ENCODE results near the gene THSD4. TPM values are rescaled to one million over a fixed set of nuclear protein-coding genes. Genes with fewer than 3 reads are reported as not detected.

Gene THSD4
- polyA plus RNA-seq, 1 donor (not counting 4 experiments of a cell fraction or from before 2014, with no cell fraction given), result 24.5 TPM

DNA sequence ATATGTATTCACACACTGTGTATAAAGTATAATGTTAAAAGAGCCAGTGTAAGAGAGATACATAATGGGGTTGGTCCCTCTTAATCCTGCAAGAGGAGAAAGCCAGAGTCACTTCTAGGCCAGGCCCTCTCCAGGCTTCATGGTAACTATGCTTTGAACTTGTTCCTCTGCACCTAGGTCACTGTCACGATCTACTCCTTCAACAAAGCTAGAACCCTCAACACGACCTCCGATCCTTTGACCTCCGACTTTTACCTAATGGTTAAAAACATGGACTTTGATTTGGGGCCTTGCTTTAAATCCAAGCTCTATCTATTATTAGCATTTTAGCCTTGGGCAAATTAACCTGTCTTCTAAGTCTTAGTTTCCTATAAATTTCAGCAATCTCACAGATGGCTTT, 541.2 kb downstream of the THSD4 start:
- H3K4me2 ChIP-seq (ENCODE audit: control insufficient read depth, extremely low read depth, insufficient read depth, low read depth, low read length), result no peak overlapping the region
- no peaks in the 10 kb centered on the region for H3K79me2 ChIP-seq (ENCODE audit: control insufficient read depth, insufficient read depth, low read length)
- H3K27ac ChIP-seq (ENCODE audit: control insufficient read depth, insufficient read depth, low read length), result no peak overlapping the region
- FAIRE-seq (no peak), DNase-seq (ENCODE audit: low read depth, low spot score) (no peak)
- no peaks in the 10 kb centered on the region for H3K9me3 ChIP-seq (ENCODE audit: control insufficient read depth, low read depth, low read length)
- no peak for TF ChIP-seq EZH2 (IDR thresholded peaks at IDR 0.05; ENCODE audit: low read length)
- TF ChIP-seq, protein P1, sequence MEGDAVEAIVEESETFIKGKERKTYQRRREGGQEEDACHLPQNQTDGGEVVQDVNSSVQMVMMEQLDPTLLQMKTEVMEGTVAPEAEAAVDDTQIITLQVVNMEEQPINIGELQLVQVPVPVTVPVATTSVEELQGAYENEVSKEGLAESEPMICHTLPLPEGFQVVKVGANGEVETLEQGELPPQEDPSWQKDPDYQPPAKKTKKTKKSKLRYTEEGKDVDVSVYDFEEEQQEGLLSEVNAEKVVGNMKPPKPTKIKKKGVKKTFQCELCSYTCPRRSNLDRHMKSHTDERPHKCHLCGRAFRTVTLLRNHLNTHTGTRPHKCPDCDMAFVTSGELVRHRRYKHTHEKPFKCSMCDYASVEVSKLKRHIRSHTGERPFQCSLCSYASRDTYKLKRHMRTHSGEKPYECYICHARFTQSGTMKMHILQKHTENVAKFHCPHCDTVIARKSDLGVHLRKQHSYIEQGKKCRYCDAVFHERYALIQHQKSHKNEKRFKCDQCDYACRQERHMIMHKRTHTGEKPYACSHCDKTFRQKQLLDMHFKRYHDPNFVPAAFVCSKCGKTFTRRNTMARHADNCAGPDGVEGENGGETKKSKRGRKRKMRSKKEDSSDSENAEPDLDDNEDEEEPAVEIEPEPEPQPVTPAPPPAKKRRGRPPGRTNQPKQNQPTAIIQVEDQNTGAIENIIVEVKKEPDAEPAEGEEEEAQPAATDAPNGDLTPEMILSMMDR (optimal IDR thresholded peaks at IDR 0.05 in 1 of 3, IDR thresholded peaks at IDR 0.05 in 1 of 3, conservative IDR thresholded peaks at IDR 0.05 in 1 of 3; ENCODE audit: extremely low read depth in 1 of 3, insufficient read depth in 2 of 3, low read length in 3 of 3), result no peak
- no peaks in the 10 kb centered on the region for H3K27me3 ChIP-seq (ENCODE audit: control insufficient read depth, extremely low read depth, insufficient read depth, low read length)
- no peak overlapping the region for H3K4me3 ChIP-seq (ENCODE audit: control insufficient read depth in 2 of 3, extremely low read depth in 1 of 3, insufficient read depth in 2 of 3, low read depth in 1 of 3, low read length in 3 of 3)
- no peak overlapping the region for H2AFZ ChIP-seq (ENCODE audit: control insufficient read depth, low read length)
- H3K36me3 ChIP-seq (ENCODE audit: control insufficient read depth in 2 of 2, extremely low read depth in 1 of 2, insufficient read depth in 2 of 2, low read length in 2 of 2), result peaks cover 2 to 9% of the 10 kb centered on the region in 2 experiments
- dilution Hi-C loops (cut with MboI; ENCODE audit: extremely low pct_ligation_motif_present, low sequenced_read_pairs), result no loop called here
- peaks cover 22% of the 10 kb centered on the region for H3K4me1 ChIP-seq (ENCODE audit: control insufficient read depth, extremely low read depth, insufficient read depth, low read length)
- H3K9ac ChIP-seq (ENCODE audit: control insufficient read depth, extremely low read depth, insufficient read depth, low read length), result no peak overlapping the region
- no peaks in the 10 kb centered on the region for H3K9me1 ChIP-seq (ENCODE audit: control insufficient read depth, extremely low read depth, insufficient read depth, low read length)
- no peaks in the 10 kb centered on the region for H4K20me1 ChIP-seq (ENCODE audit: control insufficient read depth, extremely low read depth, insufficient read depth, low read length)

GRCh38 chr15:71657141-71657540, 541.9 kb downstream of the THSD4 start:
- Histone ChIP-seq H3K36me3 (ENCODE audit: control insufficient read depth in 2 of 2, extremely low read depth in 1 of 2, insufficient read depth in 2 of 2, low read length in 2 of 2) (peaks cover 4 to 9% of the 10 kb centered on the region in 2 experiments), H3K27ac (ENCODE audit: control insufficient read depth, insufficient read depth, low read length) (no peak overlapping the region), H2AFZ (ENCODE audit: control insufficient read depth, low read length) (no peak overlapping the region), H3K9me1 (ENCODE audit: control insufficient read depth, extremely low read depth, insufficient read depth, low read length) (no peaks in the 10 kb centered on the region), H4K20me1 (ENCODE audit: control insufficient read depth, extremely low read depth, insufficient read depth, low read length) (no peaks in the 10 kb centered on the region), H3K4me1 (ENCODE audit: control insufficient read depth, extremely low read depth, insufficient read depth, low read length) (peaks cover 22% of the 10 kb centered on the region), H3K9me3 (ENCODE audit: control insufficient read depth, low read depth, low read length) (no peaks in the 10 kb centered on the region), H3K4me3 (ENCODE audit: control insufficient read depth in 2 of 3, extremely low read depth in 1 of 3, insufficient read depth in 2 of 3, low read depth in 1 of 3, low read length in 3 of 3) (no peak overlapping the region), H3K27me3 (ENCODE audit: control insufficient read depth, extremely low read depth, insufficient read depth, low read length) (no peaks in the 10 kb centered on the region), H3K9ac (ENCODE audit: control insufficient read depth, extremely low read depth, insufficient read depth, low read length) (no peak overlapping the region), H3K4me2 (ENCODE audit: control insufficient read depth, extremely low read depth, insufficient read depth, low read depth, low read length) (no peak overlapping the region), H3K79me2 (ENCODE audit: control insufficient read depth, insufficient read depth, low read length) (no peaks in the 10 kb centered on the region)
- no peak for DNase-seq (ENCODE audit: low read depth, low spot score)
- FAIRE-seq, result no peak
- TF ChIP-seq, protein P1 (optimal IDR thresholded peaks at IDR 0.05 in 1 of 3, IDR thresholded peaks at IDR 0.05 in 1 of 3, conservative IDR thresholded peaks at IDR 0.05 in 1 of 3; ENCODE audit: extremely low read depth in 1 of 3, insufficient read depth in 2 of 3, low read length in 3 of 3), result no peak
- TF ChIP-seq EZH2 (IDR thresholded peaks at IDR 0.05; ENCODE audit: low read length), result no peak
- dilution Hi-C loops (cut with MboI; ENCODE audit: extremely low pct_ligation_motif_present, low sequenced_read_pairs), result no loop called here
